SK-N-SH treated with all-trans-retinoic acid at 6 μM for 48 hours (cell line): ENCODE results near the gene COL7A1.

ENCODE experiments used
- ATAC-seq: fragments of 200-7000 bp; cut with Tn5 transposase; 3 replicates; pipeline ENCODE4 v1.9.1; 2020; ENCODE audit warnings: mild to moderate bottlenecking, moderate library complexity
- ARNTL ChIP-seq: fragments of 450-650 bp; formaldehyde crosslinking; IDR thresholded peaks from 2 replicates; pipeline ENCODE4 v1.5.0; 2020; ENCODE audit warnings: low read depth, mild to moderate bottlenecking, moderate library complexity, borderline replicate concordance
- BACH2 ChIP-seq: fragments of 250-450 bp; sonication (Bioruptor Pico); IDR thresholded peaks from 2 replicates; pipeline ENCODE4 v1.9.0; 2021; ENCODE audit warnings: mild to moderate bottlenecking, borderline replicate concordance
- CSDC2 ChIP-seq: fragments of 250-450 bp; sonication (Bioruptor Pico); IDR thresholded peaks from 2 replicates; pipeline ENCODE4 v1.5.0; 2020; ENCODE audit warnings: mild to moderate bottlenecking, moderate library complexity
- ESRRG ChIP-seq: fragments of 250-450 bp; sonication (Bioruptor Pico); IDR thresholded peaks from 2 replicates; pipeline ENCODE4 v1.6.1; 2021; ENCODE audit warnings: mild to moderate bottlenecking
- GLIS3 ChIP-seq: fragments of 250-450 bp; sonication (Bioruptor Pico); IDR thresholded peaks from 2 replicates; pipeline ENCODE4 v1.5.0; 2020; ENCODE audit warnings: mild to moderate bottlenecking, moderate library complexity
- ISL1 ChIP-seq: fragments of 250-450 bp; sonication (Bioruptor Pico); IDR thresholded peaks from 2 replicates; pipeline ENCODE4 v2.1.2; 2022; ENCODE audit warnings: mild to moderate bottlenecking, moderate library complexity
- OSR1 ChIP-seq: fragments of 250-450 bp; sonication (Bioruptor Pico); IDR thresholded peaks from 2 replicates; pipeline ENCODE4 v1.8.0; 2022; ENCODE audit warnings: moderate library complexity, mild to moderate bottlenecking, inconsistent platforms
- PPARA ChIP-seq: fragments of 250-450 bp; sonication (Bioruptor Pico); IDR thresholded peaks from 2 replicates; pipeline ENCODE4 v1.5.0; 2020; ENCODE audit warnings: mild to moderate bottlenecking, borderline replicate concordance
- RARB ChIP-seq: fragments of 250-450 bp; sonication (Bioruptor Pico); IDR thresholded peaks from 2 replicates; pipeline ENCODE4 v1.8.0; 2021; ENCODE audit warnings: mild to moderate bottlenecking, moderate library complexity
- SNAI2 ChIP-seq: fragments of 250-450 bp; sonication (Bioruptor Pico); IDR thresholded peaks from 2 replicates; pipeline ENCODE4 v1.5.0; 2020; ENCODE audit warnings: mild to moderate bottlenecking, moderate library complexity
- TCF4 ChIP-seq: fragments of 250-450 bp; sonication (Bioruptor Pico); IDR thresholded peaks from 2 replicates; pipeline ENCODE4 v1.8.0; 2021; ENCODE audit warnings: mild to moderate bottlenecking, moderate library complexity, borderline replicate concordance
- ZC3H10 ChIP-seq: fragments of 250-450 bp; sonication (Bioruptor Pico); IDR thresholded peaks from 2 replicates; pipeline ENCODE4 v1.5.1; 2021; ENCODE audit warnings: mild to moderate bottlenecking, moderate library complexity
- ZFP3 ChIP-seq: fragments of 250-450 bp; sonication (Bioruptor Pico); IDR thresholded peaks from 2 replicates; pipeline ENCODE4 v1.5.0; 2020; ENCODE audit warnings: mild to moderate bottlenecking, moderate library complexity
- ZFP30 ChIP-seq: fragments of 450-650 bp; formaldehyde crosslinking; IDR thresholded peaks from 2 replicates; pipeline ENCODE4 v1.5.0; 2022; ENCODE audit warnings: mild to moderate bottlenecking, moderate library complexity
- ZNF565 ChIP-seq: fragments of 450-650 bp; formaldehyde crosslinking; conservative IDR thresholded peaks from 2 replicates; pipeline ENCODE4 v1.5.0; 2020; ENCODE audit warnings: low read depth, mild to moderate bottlenecking, moderate library complexity
- ZNF70 ChIP-seq: fragments of 450-650 bp; formaldehyde crosslinking; IDR thresholded peaks from 2 replicates; pipeline ENCODE4 v1.5.0; 2020; ENCODE audit warnings: mild to moderate bottlenecking, moderate library complexity
- ZNF8 ChIP-seq: fragments of 450-650 bp; formaldehyde crosslinking; IDR thresholded peaks from 2 replicates; pipeline ENCODE4 v1.5.0; 2020; ENCODE audit warnings: mild to moderate bottlenecking, moderate library complexity
- TF ChIP-seq, protein P1 (sequence below): fragments of 250-450 bp; sonication (Bioruptor Pico); IDR thresholded peaks from 2 replicates; pipeline ENCODE4 v1.5.1; 2020; ENCODE audit warnings: low read depth, mild to moderate bottlenecking, moderate library complexity
- TF ChIP-seq, protein P2 (sequence below): fragments of 250-450 bp; sonication (Bioruptor Pico); IDR thresholded peaks from 2 replicates; pipeline ENCODE4 v1.8.0; 2021; ENCODE audit warnings: low read depth, mild to moderate bottlenecking, moderate library complexity, borderline replicate concordance
- TF ChIP-seq, protein P3 (sequence below): fragments of 250-450 bp; sonication (Bioruptor Pico); IDR thresholded peaks from 2 replicates; pipeline ENCODE4 v1.5.1; 2021; ENCODE audit warnings: mild to moderate bottlenecking, moderate library complexity
- TF ChIP-seq, protein P4 (sequence below): fragments of 250-450 bp; sonication (Bioruptor Pico); IDR thresholded peaks from 2 replicates; pipeline ENCODE4 v1.8.0; 2020; ENCODE audit warnings: mild to moderate bottlenecking, moderate library complexity, borderline replicate concordance

Gene COL7A1

DNA sequence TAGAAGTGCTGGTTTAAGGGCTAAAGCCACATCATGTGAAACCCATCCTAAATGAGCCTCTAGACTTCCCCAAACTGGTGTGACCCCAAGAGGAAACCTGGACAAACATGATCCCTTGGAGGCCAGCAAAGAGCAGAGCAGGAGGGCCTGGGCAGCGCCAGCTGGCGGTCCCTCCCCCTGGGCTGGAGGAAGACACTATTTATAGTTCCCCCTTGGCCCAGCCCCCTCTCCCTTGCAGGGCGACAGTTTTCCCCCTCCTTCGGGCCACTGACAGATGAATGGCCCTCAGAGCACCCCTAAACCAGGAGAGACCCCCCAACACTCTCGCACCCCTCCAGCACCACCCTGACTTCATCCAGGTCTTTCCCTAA, 34.5 kb downstream of the COL7A1 start:
- TF ChIP-seq ZC3H10 (CRISPR knock-in tag) (no peak), ZNF565 (CRISPR knock-in tag) (no peak), ESRRG (CRISPR knock-in tag) (no peak), GLIS3 (no peak), ZNF8 (CRISPR knock-in tag) (no peak), ZFP3 (CRISPR knock-in tag) (no peak), OSR1 (CRISPR knock-in tag) (no peak), PPARA (CRISPR knock-in tag) (no peak)
- TF ChIP-seq, protein P1, sequence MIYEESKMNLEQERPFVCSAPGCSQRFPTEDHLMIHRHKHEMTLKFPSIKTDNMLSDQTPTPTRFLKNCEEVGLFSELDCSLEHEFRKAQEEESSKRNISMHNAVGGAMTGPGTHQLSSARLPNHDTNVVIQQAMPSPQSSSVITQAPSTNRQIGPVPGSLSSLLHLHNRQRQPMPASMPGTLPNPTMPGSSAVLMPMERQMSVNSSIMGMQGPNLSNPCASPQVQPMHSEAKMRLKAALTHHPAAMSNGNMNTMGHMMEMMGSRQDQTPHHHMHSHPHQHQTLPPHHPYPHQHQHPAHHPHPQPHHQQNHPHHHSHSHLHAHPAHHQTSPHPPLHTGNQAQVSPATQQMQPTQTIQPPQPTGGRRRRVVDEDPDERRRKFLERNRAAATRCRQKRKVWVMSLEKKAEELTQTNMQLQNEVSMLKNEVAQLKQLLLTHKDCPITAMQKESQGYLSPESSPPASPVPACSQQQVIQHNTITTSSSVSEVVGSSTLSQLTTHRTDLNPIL, result no peak
- TF ChIP-seq, protein P2, sequence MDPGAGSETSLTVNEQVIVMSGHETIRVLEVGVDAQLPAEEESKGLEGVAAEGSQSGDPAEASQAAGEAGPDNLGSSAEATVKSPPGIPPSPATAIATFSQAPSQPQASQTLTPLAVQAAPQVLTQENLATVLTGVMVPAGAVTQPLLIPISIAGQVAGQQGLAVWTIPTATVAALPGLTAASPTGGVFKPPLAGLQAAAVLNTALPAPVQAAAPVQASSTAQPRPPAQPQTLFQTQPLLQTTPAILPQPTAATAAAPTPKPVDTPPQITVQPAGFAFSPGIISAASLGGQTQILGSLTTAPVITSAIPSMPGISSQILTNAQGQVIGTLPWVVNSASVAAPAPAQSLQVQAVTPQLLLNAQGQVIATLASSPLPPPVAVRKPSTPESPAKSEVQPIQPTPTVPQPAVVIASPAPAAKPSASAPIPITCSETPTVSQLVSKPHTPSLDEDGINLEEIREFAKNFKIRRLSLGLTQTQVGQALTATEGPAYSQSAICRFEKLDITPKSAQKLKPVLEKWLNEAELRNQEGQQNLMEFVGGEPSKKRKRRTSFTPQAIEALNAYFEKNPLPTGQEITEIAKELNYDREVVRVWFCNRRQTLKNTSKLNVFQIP, result no peak
- ATAC-seq, result no peak

DNA sequence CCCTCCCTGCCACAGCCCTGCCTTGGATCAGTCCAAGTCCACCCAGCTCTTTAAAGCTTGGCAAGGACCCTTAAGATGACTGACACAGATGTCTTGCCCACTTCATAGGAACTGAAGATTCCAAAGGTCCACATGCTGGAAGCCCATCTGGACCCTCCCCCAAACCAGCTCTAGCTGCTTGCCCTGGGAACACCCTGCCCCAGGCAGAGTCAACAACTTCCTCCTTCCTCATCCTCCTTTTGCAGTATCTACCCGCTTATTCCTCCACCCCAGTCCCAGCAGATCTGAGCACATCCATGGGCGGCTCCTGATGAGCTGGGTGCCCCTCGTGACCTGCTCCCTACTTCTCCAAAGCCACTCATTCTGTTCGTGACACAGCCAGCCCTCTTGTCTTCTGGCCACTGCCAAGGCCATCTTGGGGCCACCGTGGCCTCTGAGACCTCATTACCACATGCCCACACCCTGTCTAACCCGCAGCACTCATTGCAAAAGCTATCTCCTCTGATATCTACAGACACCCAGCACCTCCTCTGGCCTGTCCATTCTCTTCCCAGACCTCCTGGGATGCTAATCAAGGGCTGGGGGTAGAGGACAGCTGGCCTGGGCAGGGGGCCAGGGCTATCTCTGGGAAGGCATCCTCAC, 36.5 kb downstream of the COL7A1 start:
- no peak for ATAC-seq
- TF ChIP-seq, protein P3, sequence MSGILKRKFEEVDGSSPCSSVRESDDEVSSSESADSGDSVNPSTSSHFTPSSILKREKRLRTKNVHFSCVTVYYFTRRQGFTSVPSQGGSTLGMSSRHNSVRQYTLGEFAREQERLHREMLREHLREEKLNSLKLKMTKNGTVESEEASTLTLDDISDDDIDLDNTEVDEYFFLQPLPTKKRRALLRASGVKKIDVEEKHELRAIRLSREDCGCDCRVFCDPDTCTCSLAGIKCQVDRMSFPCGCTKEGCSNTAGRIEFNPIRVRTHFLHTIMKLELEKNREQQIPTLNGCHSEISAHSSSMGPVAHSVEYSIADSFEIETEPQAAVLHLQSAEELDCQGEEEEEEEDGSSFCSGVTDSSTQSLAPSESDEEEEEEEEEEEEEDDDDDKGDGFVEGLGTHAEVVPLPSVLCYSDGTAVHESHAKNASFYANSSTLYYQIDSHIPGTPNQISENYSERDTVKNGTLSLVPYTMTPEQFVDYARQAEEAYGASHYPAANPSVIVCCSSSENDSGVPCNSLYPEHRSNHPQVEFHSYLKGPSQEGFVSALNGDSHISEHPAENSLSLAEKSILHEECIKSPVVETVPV (CRISPR knock-in tag), result no peak
- TF ChIP-seq OSR1 (CRISPR knock-in tag) (no peak), ISL1 (CRISPR knock-in tag) (no peak), TCF4 (CRISPR knock-in tag) (no peak), ARNTL (CRISPR knock-in tag) (no peak), PPARA (CRISPR knock-in tag) (no peak), ZNF8 (CRISPR knock-in tag) (no peak), CSDC2 (CRISPR knock-in tag) (no peak), ZC3H10 (CRISPR knock-in tag) (no peak), BACH2 (CRISPR knock-in tag) (no peak), ZFP3 (CRISPR knock-in tag) (no peak), SNAI2 (CRISPR knock-in tag) (no peak), ESRRG (CRISPR knock-in tag) (no peak), RARB (CRISPR knock-in tag) (no peak)
- TF ChIP-seq, protein P4, sequence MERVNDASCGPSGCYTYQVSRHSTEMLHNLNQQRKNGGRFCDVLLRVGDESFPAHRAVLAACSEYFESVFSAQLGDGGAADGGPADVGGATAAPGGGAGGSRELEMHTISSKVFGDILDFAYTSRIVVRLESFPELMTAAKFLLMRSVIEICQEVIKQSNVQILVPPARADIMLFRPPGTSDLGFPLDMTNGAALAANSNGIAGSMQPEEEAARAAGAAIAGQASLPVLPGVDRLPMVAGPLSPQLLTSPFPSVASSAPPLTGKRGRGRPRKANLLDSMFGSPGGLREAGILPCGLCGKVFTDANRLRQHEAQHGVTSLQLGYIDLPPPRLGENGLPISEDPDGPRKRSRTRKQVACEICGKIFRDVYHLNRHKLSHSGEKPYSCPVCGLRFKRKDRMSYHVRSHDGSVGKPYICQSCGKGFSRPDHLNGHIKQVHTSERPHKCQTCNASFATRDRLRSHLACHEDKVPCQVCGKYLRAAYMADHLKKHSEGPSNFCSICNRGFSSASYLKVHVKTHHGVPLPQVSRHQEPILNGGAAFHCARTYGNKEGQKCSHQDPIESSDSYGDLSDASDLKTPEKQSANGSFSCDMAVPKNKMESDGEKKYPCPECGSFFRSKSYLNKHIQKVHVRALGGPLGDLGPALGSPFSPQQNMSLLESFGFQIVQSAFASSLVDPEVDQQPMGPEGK (CRISPR knock-in tag), result no peak
- TF ChIP-seq, protein P1, result no peak
- TF ChIP-seq, protein P2, result no peak

DNA sequence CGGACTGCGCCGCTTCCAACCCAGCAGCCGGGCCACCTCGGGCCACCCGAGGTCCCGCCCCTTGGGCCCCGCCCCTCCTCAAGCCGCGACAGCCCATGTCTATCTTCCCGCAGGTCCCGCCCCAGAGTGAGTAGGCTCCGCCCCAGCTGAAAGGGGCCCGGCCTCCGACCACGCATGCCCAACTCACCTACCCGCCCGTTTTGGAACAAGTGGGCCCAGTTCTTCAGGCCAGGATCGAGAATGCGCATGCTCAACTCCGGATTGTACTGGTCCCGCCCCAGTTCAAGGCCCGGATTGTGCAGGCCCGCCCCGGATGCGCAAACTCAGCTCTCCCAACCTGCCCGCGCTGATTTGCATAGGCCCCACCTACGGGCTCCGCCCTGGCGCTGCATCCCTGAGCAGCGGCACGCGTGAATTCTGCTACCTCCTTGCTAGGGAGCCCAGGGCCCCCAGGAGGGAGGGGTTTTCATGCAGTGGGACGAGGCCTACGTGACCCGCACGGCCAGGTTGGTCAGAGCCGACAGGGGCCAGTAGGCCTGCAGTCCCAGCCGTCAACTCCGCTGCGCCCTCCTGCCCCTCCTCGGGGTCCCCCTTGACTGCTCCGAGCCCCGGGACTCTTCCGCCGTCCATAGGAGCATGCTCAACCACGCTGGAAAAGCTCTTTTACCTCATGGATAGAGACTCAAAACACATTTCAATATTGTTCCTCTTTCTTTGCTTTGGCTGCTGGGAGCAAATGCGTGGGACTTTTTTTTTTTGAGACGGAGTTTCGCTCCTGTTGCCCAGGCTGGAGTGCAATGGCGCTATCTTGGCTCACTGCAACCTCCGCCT, 38.1 kb downstream of the COL7A1 start, which contains the start of gene PFKFB4:
PFKFB4 (minus strand) TSS at position 8 of the 831 bp plus-strand sequence. CDS start 26 bp downstream, outside the sequence.
- peak; percentile 92 for ATAC-seq
- TF ChIP-seq SNAI2 (CRISPR knock-in tag), result no peak
- TF ChIP-seq ZNF70 (CRISPR knock-in tag), result no peak
- no peak for TF ChIP-seq GLIS3
- TF ChIP-seq, protein P4 (CRISPR knock-in tag), result no peak
- TF ChIP-seq RARB (CRISPR knock-in tag), result no peak
- TF ChIP-seq, protein P3 (CRISPR knock-in tag), result no peak
- no peak for TF ChIP-seq ARNTL (CRISPR knock-in tag)
- TF ChIP-seq ZFP30 (CRISPR knock-in tag), result no peak
- no peak for TF ChIP-seq ZNF8 (CRISPR knock-in tag)
